K562 (cell line): Measurements from ENCODE around the gene SORCS2. TPM values are rescaled to one million over a fixed set of nuclear protein-coding genes. Genes with fewer than 3 reads are reported as not detected.

Source experiments
- ATAC-seq: fragments of 200-7000 bp; cut with Tn5 transposase; 3 replicates; pipeline ENCODE4 v1.9.1; 2020; ENCODE audit warnings: moderate library complexity
- BruUV-seq: library from RNA; stranded (reverse); fragments of 400-500 nt; replicated peaks from 2 replicates; lab custom pipeline; 2021; lab: Mats Ljungman, UMichigan
- CTCF ChIA-PET: fragments of 300-600 bp; formaldehyde crosslinking; extraction: SDS; loops from one replicate; lab custom pipeline; 2021; ENCODE audit warnings: low intra/inter-chr PET ratio; lab: Yijun Ruan, JAX
- POLR2A ChIA-PET: fragments of 300-600, 350-650 bp; sonication (Branson Sonifier 250); formaldehyde crosslinking; extraction: SDS; loops from one replicate; lab custom pipeline; 2021; ENCODE audit warnings: antibody characterized with exemption, inconsistent platforms; lab: Yijun Ruan, JAX
- DNase-seq, 4 experiments: peaks; one replicate each; pipeline versions ENCODE4 v3.0.0 to v3.0.0-alpha.2; 2011 to 2018; ENCODE audit warnings: low spot score in 3 of 4, mixed read lengths in 3 of 4; ENCODE audit errors: extremely low read depth in 1 of 4
- FAIRE-seq: peaks from 2 replicates; lab custom pipeline; 2011; peaks lifted over from hg19 to GRCh38; lab: Jason Lieb, UNC
- H2AFZ ChIP-seq: 2 replicates; pipeline ENCODE4 v1.6.0; 2011; ENCODE audit warnings: low read depth, low read length, control low read depth, inconsistent platforms
- H3K27ac ChIP-seq: fragments of 200-600 bp; 3 replicates; pipeline ENCODE4 v1.8.0; 2011; ENCODE audit warnings: low read depth, mild to moderate bottlenecking, control low read depth, inconsistent platforms, low read length, moderate library complexity, mixed read lengths; ENCODE audit errors: extremely low read depth
- H3K27me3 ChIP-seq, 2 experiments: fragments of 300-600 bp in 1 of 2; 2 replicates in 1 of 2; 3 replicates in 1 of 2; pipeline versions ENCODE4 v1.6.0 to v1.8.0; 2011; ENCODE audit warnings: inconsistent platforms in 2 of 2, low read length in 2 of 2, mild to moderate bottlenecking in 1 of 2, mixed read lengths in 1 of 2, moderate library complexity in 1 of 2; ENCODE audit not compliant: control insufficient read depth in 2 of 2, insufficient read depth in 2 of 2
- H3K36me3 ChIP-seq: fragments of 300-600 bp; 3 replicates; pipeline ENCODE4 v1.8.0; 2011; ENCODE audit warnings: mild to moderate bottlenecking, low read length, inconsistent platforms; ENCODE audit not compliant: control insufficient read depth, insufficient read depth
- H3K4me1 ChIP-seq, 2 experiments: fragments of 200-600 bp in 1 of 2; replicated peaks in 1 of 2; 2 replicates in 1 of 2; 3 replicates in 1 of 2; pipeline versions ENCODE4 v1.5.1 to v1.8.0; 2011; ENCODE audit warnings: inconsistent platforms in 2 of 2, low read length in 2 of 2, mild to moderate bottlenecking in 1 of 2, mixed read lengths in 1 of 2, moderate library complexity in 1 of 2; ENCODE audit not compliant: control insufficient read depth in 2 of 2, insufficient read depth in 2 of 2
- H3K4me2 ChIP-seq: 2 replicates; pipeline ENCODE4 v1.6.1; 2011; ENCODE audit warnings: low read length, control low read depth, inconsistent platforms, mixed read lengths; ENCODE audit not compliant: insufficient read depth
- H3K4me3 ChIP-seq: fragments of 200-600 bp; sonication (generic), shearing (Covaris generic); 2 replicates; pipeline ENCODE4 v1.5.1; 2016; ENCODE audit warnings: control low read depth, inconsistent platforms
- H3K79me2 ChIP-seq: fragments of 200-600 bp; 3 replicates; pipeline ENCODE4 v1.8.0; 2011; ENCODE audit warnings: low read length, inconsistent platforms; ENCODE audit not compliant: control insufficient read depth, insufficient read depth
- H3K9ac ChIP-seq, 2 experiments: 2 replicates each; pipeline versions ENCODE4 v1.6.0 to v1.6.1; 2011; ENCODE audit warnings: low read depth in 2 of 2, low read length in 2 of 2, control low read depth in 1 of 2, inconsistent platforms in 1 of 2, mild to moderate bottlenecking in 1 of 2, mixed read lengths in 1 of 2; ENCODE audit not compliant: insufficient read depth in 1 of 2
- H3K9me1 ChIP-seq: one replicate; pipeline ENCODE4 v1.6.0; 2011; ENCODE audit warnings: inconsistent platforms, mild to moderate bottlenecking, low read length, moderate library complexity; ENCODE audit not compliant: control insufficient read depth, insufficient read depth
- H3K9me3 ChIP-seq: replicated peaks from 2 replicates; pipeline ENCODE4 v1.5.1; 2011; ENCODE audit warnings: low read depth, low read length, inconsistent platforms; ENCODE audit not compliant: control insufficient read depth, insufficient read depth
- H4K20me1 ChIP-seq: replicated peaks from 2 replicates; pipeline ENCODE4 v1.6.1; 2011; ENCODE audit warnings: low read length, inconsistent platforms, mixed read lengths; ENCODE audit not compliant: control insufficient read depth, insufficient read depth
- ARHGAP35 ChIP-seq: fragments of 450-650 bp; IDR thresholded peaks from 2 replicates; pipeline ENCODE4 v1.6.1; 2018; ENCODE audit not compliant: partially characterized antibody
- CREM ChIP-seq: IDR thresholded peaks from 2 replicates; pipeline ENCODE4 v1.6.1; 2014; ENCODE audit warnings: antibody characterized with exemption, low read depth
- HOXB6 ChIP-seq: fragments of 250-450 bp; sonication (Bioruptor Pico); IDR thresholded peaks from 2 replicates; pipeline ENCODE4 v1.5.1; 2022; ENCODE audit warnings: mild to moderate bottlenecking, borderline replicate concordance
- KDM2B ChIP-seq: fragments of 250-450 bp; sonication (Bioruptor Pico); IDR thresholded peaks from 2 replicates; pipeline ENCODE4 v1.8.0; 2021; ENCODE audit warnings: mild to moderate bottlenecking, moderate library complexity
- NBN ChIP-seq: fragments of 450-650 bp; IDR thresholded peaks from 2 replicates; pipeline ENCODE4 v1.6.1; 2016; ENCODE audit warnings: low read depth, mild to moderate bottlenecking
- NFATC3 ChIP-seq: fragments of 450-650 bp; IDR thresholded peaks from 2 replicates; pipeline ENCODE4 v1.6.1; 2017; ENCODE audit warnings: mild to moderate bottlenecking
- NR4A1 ChIP-seq, 2 experiments: fragments of 250-450 bp in 1 of 2; fragments of 450-650 bp in 1 of 2; sonication (Bioruptor Pico) in 1 of 2; IDR thresholded peaks; 2 replicates each; pipeline versions ENCODE4 v1.4.0 to v1.6.1; 2016 to 2020; ENCODE audit warnings: mild to moderate bottlenecking in 2 of 2, missing compliant biosample characterization in 1 of 2, missing genetic modification characterization in 1 of 2, moderate library complexity in 1 of 2
- RBM25 ChIP-seq: fragments of 200-400 bp; formaldehyde crosslinking; IDR thresholded peaks from 2 replicates; pipeline ENCODE4 v1.6.1; 2018; ENCODE audit warnings: low read length, low read depth, moderate library complexity; ENCODE audit not compliant: severe bottlenecking
- SMARCE1 ChIP-seq: fragments of 450-650 bp; IDR thresholded peaks from 2 replicates; pipeline ENCODE4 v1.7.1; 2016; ENCODE audit warnings: mild to moderate bottlenecking
- TBP ChIP-seq: optimal IDR thresholded peaks from 2 replicates; pipeline ENCODE3; 2011; ENCODE audit warnings: low read depth, low read length, improper control_type of control experiment
- ZSCAN32 ChIP-seq: fragments of 450-650 bp; formaldehyde crosslinking; IDR thresholded peaks from 2 replicates; pipeline ENCODE4 v1.4.0; 2020; ENCODE audit warnings: mild to moderate bottlenecking, moderate library complexity
- WGBS: fragments of 100-300 bp; shearing (Covaris generic); methylation state at CpG from one replicate; pipeline ENCODE4 v1.1.6; 2016; ENCODE audit warnings: low coverage, mixed read lengths; ENCODE audit not compliant: insufficient coverage; ENCODE audit errors: missing lambda C conversion rate; 5-methylcytosine and 5-hydroxymethylcytosine counted together
- in situ Hi-C: fragments of 300-500 bp; cut with MboI; formaldehyde crosslinking; loops from 4 replicates; pipeline ENCODE4 v1.15.0; 2018; ENCODE audit warnings: inconsistent platforms, mixed read lengths
- intact Hi-C: fragments of 100-400 bp; cut with micrococcal nuclease; formaldehyde crosslinking; loops from 2 replicates; pipeline ENCODE4 v1.14.2; 2022
- polyA plus RNA-seq, 8 experiments: library from polyadenylated mRNA; depleted of rRNA in 4 of 8; stranded (reverse) in 5 of 8; unstranded in 3 of 8; fragments of >200 nt; fragmentation: Nextera tagmentation in 2 of 8; fragmentation: Illumina TruSeq in 1 of 8; extraction: Ambion mirVana in 2 of 8; extraction: Trizol in 1 of 8; gene quantifications; 2 replicates each; pipeline versions ENCODE4 v1.2.1 to v1.2.3, GENCODE V29; 2011 to 2014; ENCODE audit warnings: inconsistent platforms in 1 of 8, missing spikeins in 1 of 8
- total RNA-seq, 7 experiments: library from RNA; depleted of rRNA in 6 of 7; stranded (reverse); fragments of >200 nt in 6 of 7; fragmentation: Illumina TruSeq in 2 of 7; extraction: Trizol in 2 of 7; gene quantifications; 2 replicates each; pipeline versions ENCODE4 v1.2.1 to v1.2.3, GENCODE V29; 2011 to 2021; ENCODE audit warnings: low replicate concordance in 1 of 7
- TF ChIP-seq, protein P1 (sequence below): fragments of 250-450 bp; sonication (Bioruptor Pico); IDR thresholded peaks from 2 replicates; pipeline ENCODE4 v1.4.0; 2020; ENCODE audit warnings: mild to moderate bottlenecking

The SORCS2 gene
- total and polyA plus RNA-seq, 9 of the 15 experiments (the other 6 are each of a cell fraction or from before 2014, with no cell fraction given) = not detected

DNA sequence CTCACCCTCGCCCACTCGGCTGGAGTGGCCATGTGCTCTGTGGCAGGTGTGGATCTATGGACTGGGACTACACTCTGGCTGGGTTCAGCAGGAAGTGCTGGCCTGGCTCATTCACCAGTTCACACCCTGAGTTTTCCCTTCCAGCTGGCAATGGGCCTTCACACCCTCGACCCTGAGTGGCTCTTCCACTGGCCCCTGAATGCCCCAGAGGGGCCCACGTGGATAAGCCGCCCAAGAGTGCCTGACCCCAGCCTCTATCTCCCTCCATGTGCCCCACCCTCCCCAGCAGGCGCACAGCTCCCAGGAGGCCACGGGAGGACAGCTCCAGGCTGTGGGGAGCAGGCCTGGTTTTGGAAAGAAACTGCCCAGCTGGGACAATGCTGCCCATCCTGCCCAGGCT is 513.3 kb downstream of the SORCS2 start (continued):
- no peak for TF ChIP-seq SMARCE1
- TF ChIP-seq ARHGAP35 = no peak
- TF ChIP-seq HOXB6 (CRISPR knock-in tag) = no peak
- TF ChIP-seq, protein P1, sequence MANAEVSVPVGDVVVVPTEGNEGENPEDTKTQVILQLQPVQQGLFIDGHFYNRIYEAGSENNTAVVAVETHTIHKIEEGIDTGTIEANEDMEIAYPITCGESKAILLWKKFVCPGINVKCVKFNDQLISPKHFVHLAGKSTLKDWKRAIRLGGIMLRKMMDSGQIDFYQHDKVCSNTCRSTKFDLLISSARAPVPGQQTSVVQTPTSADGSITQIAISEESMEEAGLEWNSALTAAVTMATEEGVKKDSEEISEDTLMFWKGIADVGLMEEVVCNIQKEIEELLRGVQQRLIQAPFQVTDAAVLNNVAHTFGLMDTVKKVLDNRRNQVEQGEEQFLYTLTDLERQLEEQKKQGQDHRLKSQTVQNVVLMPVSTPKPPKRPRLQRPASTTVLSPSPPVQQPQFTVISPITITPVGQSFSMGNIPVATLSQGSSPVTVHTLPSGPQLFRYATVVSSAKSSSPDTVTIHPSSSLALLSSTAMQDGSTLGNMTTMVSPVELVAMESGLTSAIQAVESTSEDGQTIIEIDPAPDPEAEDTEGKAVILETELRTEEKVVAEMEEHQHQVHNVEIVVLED (CRISPR knock-in tag) = no peak
- no peak for TF ChIP-seq RBM25
- no peak for TF ChIP-seq NR4A1 (CRISPR knock-in tag; IDR thresholded peaks at IDR 0.05)
- TF ChIP-seq NR4A1 (tag; IDR thresholded peaks at IDR 0.05) = no peak
- TF ChIP-seq KDM2B (CRISPR knock-in tag) = no peak
- TF ChIP-seq NBN = no peak
- no peak for TF ChIP-seq ZSCAN32 (CRISPR knock-in tag)

DNA sequence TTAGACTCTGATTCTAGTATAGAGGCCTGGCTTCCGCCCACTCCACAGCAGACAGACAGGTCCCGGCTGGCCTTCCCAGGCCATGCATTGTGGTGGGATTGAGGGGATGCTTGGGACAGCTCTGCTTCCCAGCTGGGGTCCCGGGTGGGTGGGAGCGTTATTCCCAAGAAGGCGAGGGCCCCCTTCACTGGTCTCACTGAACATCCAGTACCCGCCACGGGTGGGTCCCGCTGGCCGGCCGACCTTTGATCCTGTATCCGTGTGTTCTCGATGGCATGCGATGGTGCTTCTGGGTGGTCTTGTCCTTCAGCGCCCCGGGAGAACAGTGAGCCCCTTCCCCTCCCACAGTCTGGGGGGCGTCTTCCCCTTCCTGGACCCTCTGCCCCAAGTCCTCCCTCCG is 515.9 kb downstream of the SORCS2 start:
- H3K79me2 ChIP-seq = no peaks in the 10 kb centered on the region
- no peak overlapping the region for H3K27ac ChIP-seq
- DNase-seq (no peak), ATAC-seq (no peak), FAIRE-seq (no peak)
- H3K9me1 ChIP-seq = no peaks in the 10 kb centered on the region
- peaks cover 9% of the 10 kb centered on the region for H4K20me1 ChIP-seq
- CTCF ChIA-PET = no interaction called here
- H3K4me1 ChIP-seq = 0 out of 5 replicates have a peak, but pooled peaks cover 0 to 3% of the 10 kb centered on the region in 2 experiments
- in situ Hi-C loops (no loop called here), intact Hi-C loops (no loop called here)
- 0% methylated on average over 6 of the region's 17 CpGs for WGBS
- no peak overlapping the region for H3K9ac ChIP-seq
- no peak overlapping the region for H2AFZ ChIP-seq
- H3K4me3 ChIP-seq = no peak overlapping the region
- TF ChIP-seq CREM (no peak), TBP (no peak), NFATC3 (no peak)
- H3K4me2 ChIP-seq = no peak overlapping the region
- POLR2A ChIA-PET = no interaction called here
- no TSS peak for BruUV-seq
- H3K27me3 ChIP-seq = peaks cover 2 to 58% of the 10 kb centered on the region in 2 experiments; a peak in 3 of 5 replicates
- H3K9me3 ChIP-seq = no peaks in the 10 kb centered on the region
- no peaks in the 10 kb centered on the region for H3K36me3 ChIP-seq
